AG09309 (cell line): ENCODE measurements around the gene RASSF4.

Experiments used
- DNase-seq: peaks from one replicate; pipeline ENCODE4 v3.0.0-alpha.2; 2010; ENCODE audit warnings: low read depth
- H3K4me3 ChIP-seq: 2 replicates; pipeline ENCODE4 v1.5.1; 2011; ENCODE audit warnings: mild to moderate bottlenecking, low read depth, low read length, moderate library complexity; ENCODE audit not compliant: control insufficient read depth
- CTCF ChIP-seq: IDR thresholded peaks from 2 replicates; pipeline ENCODE4 v1.5.1; 2011; ENCODE audit warnings: mild to moderate bottlenecking, low read depth, low read length, inconsistent platforms; ENCODE audit not compliant: insufficient read depth, control insufficient read depth; ENCODE audit errors: missing control alignments

The RASSF4 gene

GRCh38 chr10:44922796-44923545 lies 36.6 kb upstream of the RASSF4 start:
- no peak for TF ChIP-seq CTCF
- H3K4me3 ChIP-seq = no peak overlapping the region
- no peak for DNase-seq

- TF ChIP-seq CTCF = no peak
- H3K4me3 ChIP-seq = no peak overlapping the region
- DNase-seq = no peak
Measured at GRCh38 chr10:44923611-44924010, 36.0 kb upstream of the RASSF4 start.

DNA sequence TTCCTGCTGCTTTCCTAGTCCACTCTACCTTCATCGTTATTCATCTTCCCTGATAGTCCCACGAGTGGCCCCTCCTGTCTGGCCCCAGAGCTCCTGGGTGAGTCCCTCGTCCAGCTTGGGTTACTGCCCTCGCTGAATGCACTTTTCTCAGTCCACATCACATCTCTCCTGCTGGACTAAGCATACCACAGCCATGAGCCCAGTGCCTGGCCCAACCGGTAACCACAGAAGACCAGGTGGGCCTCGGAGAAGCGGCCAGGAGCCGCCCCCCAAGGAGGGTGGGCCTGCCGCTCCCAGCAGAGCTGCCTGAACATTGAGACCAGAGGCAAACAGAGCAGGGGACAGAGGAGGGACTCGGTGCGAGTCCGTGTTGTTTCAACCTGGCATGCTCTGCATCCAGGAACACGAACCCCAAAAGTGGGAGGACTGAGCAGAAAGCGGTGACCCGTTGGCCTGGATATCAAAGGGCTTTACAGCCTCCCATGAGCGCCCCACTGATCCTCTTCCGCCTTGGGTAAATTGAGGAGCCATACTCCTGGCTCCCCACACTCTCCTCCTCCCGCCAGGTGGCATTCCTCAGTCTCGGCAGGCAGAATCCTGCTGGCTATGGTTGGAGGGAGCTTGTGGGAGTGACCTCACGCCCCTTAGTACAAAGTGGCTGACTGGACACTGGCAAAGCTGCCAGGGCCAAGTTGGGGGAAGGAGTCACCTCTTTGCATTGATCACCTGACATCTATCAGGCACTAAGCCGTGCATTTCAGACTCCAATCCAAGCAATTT lies 35.2 kb upstream of the RASSF4 start:
- no peak for TF ChIP-seq CTCF
- H3K4me3 ChIP-seq = no peak overlapping the region
- DNase-seq = no peak

DNA sequence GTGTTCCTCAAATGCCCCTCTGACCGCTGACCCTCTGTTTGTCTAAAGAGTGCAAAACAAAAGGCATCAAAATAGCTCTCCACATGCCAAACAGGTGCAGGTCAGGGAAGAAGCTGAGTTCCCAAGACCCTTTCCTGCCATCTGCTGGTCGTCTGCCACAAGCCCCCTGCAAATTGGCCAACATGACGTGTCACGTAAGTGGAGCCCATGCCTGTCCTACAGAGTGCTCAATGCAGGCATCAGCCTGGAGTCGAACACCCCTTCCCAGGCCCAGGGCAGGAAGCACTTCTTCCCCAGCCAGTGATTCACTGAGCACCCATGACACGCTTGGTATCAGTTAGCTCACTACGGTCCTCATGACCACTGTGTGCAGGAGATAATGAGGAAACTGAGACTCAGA lies 34.4 kb upstream of the RASSF4 start:
- H3K4me3 ChIP-seq = no peak overlapping the region
- no peak for TF ChIP-seq CTCF
- no peak for DNase-seq

DNA sequence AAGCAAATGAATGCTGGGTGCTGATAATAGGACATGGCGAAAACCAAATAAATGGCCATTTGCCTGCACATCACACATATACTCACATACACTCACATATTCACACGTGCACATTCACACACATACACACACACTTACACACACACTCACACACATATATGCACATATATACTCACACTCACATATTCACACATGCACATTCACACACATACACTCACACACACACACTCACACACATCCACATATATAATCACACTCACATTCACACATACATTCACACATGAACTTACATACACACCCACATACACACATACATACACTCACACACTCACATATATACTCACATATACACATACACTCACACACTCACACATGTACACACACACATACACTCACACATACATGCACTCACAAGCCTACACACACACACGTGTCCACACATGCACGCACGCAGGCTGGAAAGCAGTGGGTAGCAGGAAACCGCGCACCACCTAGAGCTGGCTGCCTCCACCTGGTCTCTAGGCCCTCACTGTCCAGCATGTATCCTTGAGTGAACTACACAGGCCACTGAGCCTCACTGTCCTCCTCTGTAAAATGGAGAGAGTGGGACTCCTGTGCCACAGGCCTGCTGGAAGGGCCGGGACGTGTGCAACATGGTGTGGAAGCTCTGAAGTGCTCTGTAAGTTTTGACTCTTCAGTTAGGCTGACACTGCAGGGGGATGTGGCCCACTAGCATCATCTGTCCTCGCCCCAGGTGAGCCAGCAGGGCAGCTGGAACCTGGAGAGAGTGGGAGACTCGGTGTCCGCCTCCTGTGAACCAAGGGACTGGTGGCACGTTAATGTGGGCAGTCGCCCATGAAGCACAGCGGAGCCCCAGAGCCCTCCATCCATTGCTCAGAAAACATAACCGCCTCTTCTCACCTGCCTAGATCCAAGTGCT lies 33.5 kb upstream of the RASSF4 start:
- TF ChIP-seq CTCF = no peak
- DNase-seq = no peak
- no peak overlapping the region for H3K4me3 ChIP-seq

GRCh38 chr10:44926751-44927351 lies 32.8 kb upstream of the RASSF4 start:
- DNase-seq = no peak
- no peak for TF ChIP-seq CTCF
- H3K4me3 ChIP-seq = no peak overlapping the region
